ENCODE data around the gene UCP2. TPM values are rescaled to one million over a fixed set of nuclear protein-coding genes. Genes with fewer than 3 reads are reported as not detected.
A peak's percentile ranks its signal among the peaks of the same experiment; 100 is the strongest.

Gene UCP2
- total and polyA plus RNA-seq, 8 donors, result 4.6 to 19.4 (median 12.7) TPM

GRCh38 chr11:73950869-73951710 is 31.6 kb downstream of the UCP2 start, which contains the start of gene DNAJB13:
DNAJB13 (plus strand) TSS chr11:73951026; CDS start chr11:73951070, 44 bp downstream.
- no peak within 1 kb of the TSS for H3K4me3 ChIP-seq
- no peak for TF ChIP-seq CTCF (IDR thresholded peaks at IDR 0.05)
- H3K36me3 ChIP-seq, result no peaks in the 10 kb centered on the region
- DNase-seq, result peak in 2 of 6 donors; percentile 17 to 36
- H3K4me1 ChIP-seq, result no peaks in the 10 kb centered on the region
- peak; percentile 53 to 85 (median 80) for ATAC-seq
- intact Hi-C loops (cut with DNase I), result no loop called here
- 78 to 85% methylated on average over 12 of the region's 12 CpGs for WGBS, 2 donors
- H3K27ac ChIP-seq, result peak within 1 kb of the TSS in 1 of 4 donors; percentile 8
- no peaks in the 10 kb centered on the region for H3K9me3 ChIP-seq
- H3K27me3 ChIP-seq, result no peaks in the 10 kb centered on the region
- FAIRE-seq, result no peak

DNA sequence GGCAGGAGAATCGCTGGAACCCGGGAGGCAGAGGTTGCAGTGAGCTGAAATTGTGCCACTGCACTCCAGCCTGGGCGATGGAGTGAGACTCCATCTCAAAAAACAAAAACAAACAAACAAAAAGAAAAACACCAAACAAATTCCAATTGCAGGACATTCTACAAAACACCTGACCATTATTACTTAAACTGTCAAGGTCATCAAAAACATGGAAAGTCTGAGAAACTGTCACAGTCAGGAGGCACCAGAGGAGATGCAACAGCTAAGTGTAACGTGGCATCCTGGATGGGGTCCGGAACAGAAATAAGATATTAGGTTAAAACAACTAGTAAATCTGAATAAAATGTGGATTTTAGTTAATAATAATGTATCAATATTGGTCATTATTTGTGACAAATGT is 32.7 kb downstream of the UCP2 start:
- no peaks in the 10 kb centered on the region for H3K4me1 ChIP-seq
- ATAC-seq (no peak), FAIRE-seq (no peak), DNase-seq (no peak)
- no peak overlapping the region for H3K27ac ChIP-seq
- no peaks in the 10 kb centered on the region for H3K27me3 ChIP-seq
- no peak for TF ChIP-seq CTCF (IDR thresholded peaks at IDR 0.05)
- no peaks in the 10 kb centered on the region for H3K36me3 ChIP-seq
- H3K9me3 ChIP-seq, result no peaks in the 10 kb centered on the region
- H3K4me3 ChIP-seq, result no peak overlapping the region
- 79 to 93% methylated on average over 5 of the region's 5 CpGs for WGBS, 2 donors
- intact Hi-C loops (cut with DNase I), result no loop called here

DNA sequence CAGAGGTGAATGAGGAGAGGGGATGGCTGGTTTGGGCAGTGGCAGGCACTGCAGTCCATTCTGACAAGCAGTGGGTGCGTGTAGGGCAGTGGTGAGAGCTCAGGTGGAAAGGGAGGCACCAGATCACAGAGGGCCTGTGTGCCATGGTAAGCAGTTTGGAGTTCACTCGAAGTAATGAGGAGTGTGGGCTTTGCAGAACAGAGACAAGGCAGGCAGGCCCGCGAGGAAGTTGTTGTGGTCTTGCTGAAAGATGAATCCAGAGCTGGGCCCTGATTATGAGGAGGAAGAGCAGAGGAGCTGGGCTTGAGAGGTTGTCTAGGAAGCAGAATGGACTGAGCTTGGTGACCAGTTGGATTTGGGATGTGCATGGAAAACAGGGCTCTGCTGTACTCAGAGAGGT is 33.4 kb downstream of the UCP2 start:
- FAIRE-seq (no peak), ATAC-seq (no peak), DNase-seq (no peak)
- H3K4me3 ChIP-seq, result no peak overlapping the region
- H3K36me3 ChIP-seq, result no peaks in the 10 kb centered on the region
- WGBS, 2 donors, result 76 to 89% methylated on average over 4 of the region's 4 CpGs
- intact Hi-C loops (cut with DNase I), result no loop called here
- H3K27me3 ChIP-seq, result no peaks in the 10 kb centered on the region
- no peak overlapping the region for H3K27ac ChIP-seq
- H3K4me1 ChIP-seq, result no peaks in the 10 kb centered on the region
- no peaks in the 10 kb centered on the region for H3K9me3 ChIP-seq
- TF ChIP-seq CTCF (IDR thresholded peaks at IDR 0.05), result no peak

GRCh38 chr11:73946798-73947458 is 35.7 kb downstream of the UCP2 start:
- intact Hi-C loops (cut with DNase I), result no loop called here
- no peaks in the 10 kb centered on the region for H3K36me3 ChIP-seq
- H3K27me3 ChIP-seq, result no peaks in the 10 kb centered on the region
- DNase-seq (no peak), FAIRE-seq (no peak), ATAC-seq (no peak)
- 80 to 84% methylated on average over 13 of the region's 13 CpGs for WGBS, 2 donors
- no peak overlapping the region for H3K4me3 ChIP-seq
- H3K4me1 ChIP-seq, result no peaks in the 10 kb centered on the region
- H3K9me3 ChIP-seq, result no peaks in the 10 kb centered on the region
- TF ChIP-seq CTCF (IDR thresholded peaks at IDR 0.05), result no peak
- no peak overlapping the region for H3K27ac ChIP-seq

DNA sequence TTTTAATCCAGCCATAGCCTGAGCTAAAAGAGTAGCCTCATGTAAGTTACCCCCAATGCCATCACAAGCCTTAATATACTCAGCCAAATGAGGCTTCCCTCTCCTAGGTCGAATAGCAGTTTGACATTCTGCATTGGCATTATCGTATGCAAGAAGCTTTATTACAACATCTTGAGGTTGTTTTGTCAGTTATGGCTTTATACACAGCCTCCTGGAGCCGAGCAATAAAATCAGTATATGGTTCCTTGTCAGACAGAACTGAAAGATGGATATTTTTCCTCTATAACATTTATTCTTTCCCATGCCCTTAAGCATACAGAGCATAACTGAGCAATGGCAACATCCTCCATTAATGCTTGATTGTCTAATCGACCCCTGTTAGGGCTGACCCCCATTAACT is 37.2 kb downstream of the UCP2 start:
- Histone ChIP-seq H3K4me3 (no peak overlapping the region), H3K9me3 (no peaks in the 10 kb centered on the region), H3K36me3 (no peaks in the 10 kb centered on the region), H3K4me1 (no peaks in the 10 kb centered on the region), H3K27ac (no peak overlapping the region), H3K27me3 (no peaks in the 10 kb centered on the region)
- FAIRE-seq (no peak), ATAC-seq (no peak), DNase-seq (no peak)
- 59 to 66% methylated on average over 4 of the region's 4 CpGs for WGBS, 2 donors
- intact Hi-C loops (cut with DNase I), result no loop called here
- TF ChIP-seq CTCF (IDR thresholded peaks at IDR 0.05), result no peak

Measured in pancreas (tissue), 10 donors.